ENCODE results near the gene ORC3.
"Not testable (repeated sequence)": the region's sequence is repeated elsewhere in the genome, so short reads cannot be mapped to it uniquely, and the experiment has no call there.

The ORC3 gene

DNA sequence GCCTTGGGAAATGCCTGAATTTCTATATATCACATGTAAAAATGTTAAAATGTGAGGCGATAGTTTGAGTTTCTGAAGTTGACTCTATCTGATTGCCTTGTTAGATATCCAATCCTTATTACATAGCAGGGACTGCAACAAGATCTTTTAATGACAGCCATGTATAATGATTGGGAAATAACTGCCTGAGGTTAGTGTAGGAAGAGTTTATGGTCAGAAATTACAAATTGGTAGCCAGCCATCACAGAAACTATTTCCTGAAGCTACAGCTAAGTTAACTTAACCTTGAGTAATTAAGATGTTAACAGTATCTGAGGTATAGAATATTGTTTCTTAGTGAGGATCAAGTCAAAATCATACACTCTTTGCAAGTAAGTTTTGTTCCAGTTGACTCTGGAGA is 71.1 kb downstream of the ORC3 start:
- no peak for DNase-seq (ENCODE audit: low read depth)

DNA sequence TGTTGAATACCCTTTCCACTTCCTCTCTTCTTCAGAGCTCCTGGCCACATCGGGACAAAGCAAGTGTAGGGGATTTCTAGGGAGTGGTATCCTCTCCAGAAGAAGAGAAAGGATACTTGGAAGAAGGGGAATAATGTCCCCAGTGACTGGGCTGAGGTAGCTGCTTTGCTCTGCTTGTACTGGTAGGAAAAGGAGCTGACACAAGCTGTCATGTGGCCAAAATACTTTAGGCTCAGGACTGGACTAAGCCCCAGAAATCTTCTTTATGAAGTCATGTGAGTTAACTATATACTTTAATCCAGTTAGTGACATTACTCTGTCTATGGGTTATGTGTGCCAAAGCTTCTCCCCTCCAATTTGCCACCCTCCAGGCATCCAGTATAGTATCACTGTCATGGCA is 71.6 kb downstream of the ORC3 start:
- no peak for DNase-seq (ENCODE audit: low read depth)

GRCh38 chr6:87663434-87663833 is 73.5 kb downstream of the ORC3 start:
- no peak for DNase-seq (ENCODE audit: low read depth)

- DNase-seq (ENCODE audit: low read depth): no peak
Measured at GRCh38 chr6:87664921-87665485, 75.1 kb downstream of the ORC3 start.

DNA sequence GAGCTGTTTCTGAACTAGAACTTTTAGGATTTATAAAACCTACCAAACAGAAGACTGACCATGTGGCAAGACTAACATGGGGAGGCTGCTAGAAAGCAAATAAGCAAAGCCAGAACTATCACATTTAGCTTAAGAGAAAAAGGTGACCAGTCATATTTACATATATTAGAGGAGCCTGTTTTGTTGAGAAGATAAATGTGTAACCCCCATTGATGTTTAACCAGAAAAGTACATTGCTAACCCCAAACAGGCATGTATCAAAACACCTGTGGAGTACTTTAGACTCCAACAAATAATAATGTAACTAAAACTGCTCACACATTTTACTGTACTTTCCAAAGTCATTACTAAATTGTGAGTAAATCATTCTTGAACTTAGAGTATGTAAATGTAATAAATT is 77.1 kb downstream of the ORC3 start:
- DNase-seq (ENCODE audit: low read depth): no peak

- no peak for DNase-seq (ENCODE audit: low read depth)
Measured at GRCh38 chr6:87668013-87668412, 78.1 kb downstream of the ORC3 start.

- no peak for DNase-seq (ENCODE audit: low read depth)
Measured at GRCh38 chr6:87669051-87669450, 79.1 kb downstream of the ORC3 start.

DNA sequence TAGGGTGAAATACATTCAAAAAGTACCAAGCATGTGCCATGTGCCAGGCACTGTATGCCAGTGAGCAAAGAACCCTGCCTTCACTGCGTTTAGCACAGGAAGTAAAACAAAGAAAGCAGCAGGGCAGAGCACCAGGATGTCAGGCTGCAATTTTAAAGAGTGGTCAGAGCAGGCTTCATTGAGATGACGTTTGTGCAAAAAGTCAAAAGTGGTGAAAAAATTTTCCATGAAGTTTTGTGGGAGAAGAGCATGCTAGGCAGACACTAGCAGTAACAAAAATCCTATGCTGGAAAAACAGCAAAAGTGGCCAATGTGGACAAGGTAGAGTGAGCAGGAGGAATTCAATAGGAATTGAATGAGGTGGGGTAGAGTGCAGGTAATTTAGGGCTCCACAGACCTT is 80.8 kb downstream of the ORC3 start:
- no peak for DNase-seq (ENCODE audit: low read depth)

DNA sequence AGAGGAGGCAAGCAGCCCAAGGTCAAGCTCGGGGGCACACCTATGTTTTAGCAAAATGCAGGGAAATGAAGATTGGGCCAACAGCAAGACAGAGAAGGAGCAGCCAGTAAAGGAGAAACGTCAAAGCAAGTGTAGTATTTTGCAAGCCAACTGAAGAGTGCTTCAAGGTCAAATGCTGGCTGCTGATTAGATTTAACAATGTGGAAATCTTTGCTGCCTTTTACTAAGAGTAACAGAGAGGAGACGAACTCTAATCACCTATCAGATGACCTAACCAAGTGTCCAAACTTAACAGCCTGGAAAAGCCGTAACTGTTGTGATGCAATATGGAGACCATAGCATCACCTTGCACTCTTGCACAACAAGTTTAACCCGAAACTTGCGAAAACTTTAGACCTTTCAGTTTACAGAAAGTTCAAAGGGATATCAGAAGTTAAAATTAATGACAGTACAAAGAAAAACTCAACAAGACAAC is 81.7 kb downstream of the ORC3 start:
- DNase-seq (ENCODE audit: low read depth): no peak

DNA sequence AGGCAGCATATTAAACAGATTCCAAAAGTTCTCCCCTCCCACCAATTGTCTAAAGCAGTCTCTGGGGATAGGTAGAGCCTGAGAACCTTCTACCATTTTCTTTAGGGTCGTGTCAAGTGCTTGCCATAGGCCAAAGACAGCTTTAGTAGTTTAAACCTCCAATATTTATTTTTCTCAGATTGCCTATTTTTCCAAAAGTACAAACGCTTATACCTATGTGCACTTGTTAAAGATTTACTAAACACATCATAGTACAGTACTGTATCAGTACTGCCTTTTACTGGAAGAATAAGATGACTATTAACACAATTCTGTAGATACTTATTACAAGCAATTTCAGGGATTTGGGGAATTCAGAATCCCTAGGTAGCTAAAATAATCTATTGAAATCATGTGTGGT is 82.7 kb downstream of the ORC3 start:
- no peak for DNase-seq (ENCODE audit: low read depth)

GRCh38 chr6:87673237-87673636 is 83.3 kb downstream of the ORC3 start:
- no peak for DNase-seq (ENCODE audit: low read depth)

- DNase-seq (ENCODE audit: low read depth): no peak
Measured at GRCh38 chr6:87674290-87674689, 84.4 kb downstream of the ORC3 start.

DNA sequence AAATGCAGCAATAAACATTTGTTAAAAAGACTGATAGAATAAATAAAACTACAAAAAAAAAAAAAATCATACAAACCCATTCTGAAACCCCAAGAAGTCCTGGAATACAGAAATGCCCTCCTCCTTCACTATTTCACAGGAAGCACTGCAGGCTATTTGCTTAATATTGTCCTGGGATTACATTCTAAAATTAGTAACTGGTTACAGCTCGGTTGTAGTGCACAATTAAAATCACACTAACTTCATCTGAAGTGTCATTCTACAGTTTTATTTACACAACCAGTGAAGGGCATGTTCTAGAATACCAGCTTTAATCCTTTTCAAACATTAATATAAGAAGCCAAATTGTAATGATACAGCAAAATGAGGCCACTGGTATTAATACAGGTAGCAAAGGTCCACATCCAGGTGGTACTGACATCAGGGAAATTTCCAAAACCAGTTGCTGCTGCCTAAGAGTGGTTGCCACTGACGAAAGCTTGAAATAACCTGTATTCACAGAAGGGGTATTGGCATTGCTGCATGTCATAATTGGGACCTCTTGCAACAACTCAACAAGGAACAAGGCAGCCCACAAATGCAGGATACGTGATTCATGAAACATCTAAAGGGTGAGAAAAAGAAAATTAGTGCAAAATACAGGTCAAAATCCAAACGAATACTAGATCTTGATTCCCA is 85.2 kb downstream of the ORC3 start:
- DNase-seq (ENCODE audit: low read depth): no peak

DNA sequence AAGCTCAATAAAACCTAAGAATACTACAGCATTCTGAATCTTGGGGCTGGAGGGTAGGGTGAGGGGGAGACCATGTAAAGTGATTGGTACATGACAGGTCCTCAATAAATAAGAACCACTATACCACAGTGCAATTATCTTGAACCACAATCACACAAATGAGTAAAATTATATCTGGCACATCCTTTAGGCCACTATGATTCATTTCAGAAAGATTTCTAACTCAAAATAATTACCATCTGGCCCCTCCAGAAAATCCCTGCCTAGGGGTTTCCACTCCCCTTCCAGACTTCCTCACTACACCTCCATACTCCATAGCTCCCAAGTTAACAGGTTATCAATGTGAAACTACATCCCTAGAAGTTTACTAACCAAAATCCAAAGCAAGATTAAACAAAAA is 92.4 kb downstream of the ORC3 start:
- DNase-seq (ENCODE audit: low read depth): no peak

GRCh38 chr6:87683890-87684289 is 94.0 kb downstream of the ORC3 start:
- no peak for DNase-seq (ENCODE audit: low read depth)

GRCh38 chr6:87684895-87685654 is 95.1 kb downstream of the ORC3 start:
- no peak for DNase-seq (ENCODE audit: low read depth)

DNA sequence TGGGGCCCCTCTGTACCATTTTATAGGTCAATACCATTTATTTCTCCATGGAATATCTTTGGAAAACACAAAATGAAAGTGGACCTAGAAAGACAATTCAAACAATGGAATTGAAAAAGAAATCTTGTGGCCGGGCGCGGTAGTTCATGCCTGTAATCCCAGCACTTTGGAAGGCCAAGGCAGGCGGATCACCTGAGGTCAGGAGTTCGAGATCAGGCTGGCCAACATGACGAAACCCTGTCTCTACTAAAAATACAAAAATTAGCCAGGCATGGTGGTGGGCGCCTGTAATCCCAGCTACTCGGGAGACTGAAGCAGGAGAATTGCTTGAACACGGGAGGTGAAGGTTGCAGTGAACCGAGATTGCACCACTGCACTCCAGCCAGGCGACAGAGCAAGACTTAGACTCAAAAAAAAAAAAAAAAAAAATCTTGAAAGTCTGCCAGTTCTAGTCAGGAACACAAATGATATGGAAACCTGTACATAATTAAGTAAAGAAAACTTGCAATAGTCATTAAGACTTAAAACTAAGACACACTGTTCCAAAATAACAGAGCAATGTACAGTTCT is 96.8 kb downstream of the ORC3 start:
- DNase-seq (ENCODE audit: low read depth): not testable (repeated sequence)

DNA sequence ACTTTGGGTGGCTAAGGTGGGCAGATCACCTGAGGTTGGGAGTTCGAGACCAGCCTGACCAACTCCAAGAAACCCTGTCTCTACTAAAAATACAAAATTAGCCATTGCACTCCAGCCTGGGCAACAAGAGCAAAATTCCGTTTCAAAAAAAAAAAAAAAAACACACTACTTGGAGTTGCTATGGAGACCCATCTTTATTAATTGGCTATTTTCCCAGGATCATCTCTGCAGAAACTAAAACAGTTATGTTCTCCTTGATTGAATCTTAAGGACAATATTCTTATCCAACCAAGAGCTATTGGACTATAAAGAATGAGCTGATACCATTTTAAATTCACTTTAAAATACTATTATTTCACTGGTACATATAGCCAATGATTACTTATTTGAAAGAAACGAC is 97.4 kb downstream of the ORC3 start:
- no peak for DNase-seq (ENCODE audit: low read depth)

DNA sequence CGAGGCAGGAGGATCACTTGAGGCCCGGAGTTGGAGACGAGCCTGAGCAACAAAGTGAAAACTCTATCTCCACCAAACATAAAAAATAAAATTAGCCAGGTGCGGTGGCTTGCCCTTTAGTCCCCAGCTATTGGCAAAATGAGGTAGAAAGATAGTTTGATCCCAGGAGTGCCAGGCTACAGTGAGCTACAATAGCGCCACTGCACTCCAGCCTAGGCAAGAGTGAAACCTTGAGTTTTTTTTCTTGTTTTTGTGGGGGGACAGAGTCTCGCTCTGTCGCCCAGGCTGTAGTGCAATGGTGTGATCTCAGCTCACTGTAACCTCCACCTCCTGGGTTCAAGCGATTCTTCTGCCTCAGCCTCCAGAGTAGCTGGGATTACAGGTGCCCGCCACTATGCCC is 98.0 kb downstream of the ORC3 start:
- not testable (repeated sequence) for DNase-seq (ENCODE audit: low read depth)

DNA sequence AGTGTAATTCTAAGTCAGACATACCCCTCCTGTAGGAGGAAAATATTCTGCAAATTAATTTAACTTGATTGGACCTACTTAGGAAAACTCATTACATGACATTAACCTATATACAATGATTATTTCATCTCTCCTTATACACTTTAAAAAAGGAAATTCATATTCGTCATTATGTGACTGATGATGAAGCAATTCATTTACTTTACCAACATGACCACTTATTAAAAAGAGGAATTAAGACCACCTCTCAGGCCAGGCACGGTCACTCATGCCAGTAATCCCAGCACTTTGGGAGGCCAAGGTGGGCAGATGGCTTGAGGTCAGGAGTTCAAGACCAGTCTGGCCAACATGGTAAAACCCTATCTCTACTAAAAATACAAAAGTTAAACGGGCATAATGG is 100.5 kb downstream of the ORC3 start:
- no peak for DNase-seq (ENCODE audit: low read depth)

- no peak for DNase-seq (ENCODE audit: low read depth)
Measured at GRCh38 chr6:87692086-87692485, 102.2 kb downstream of the ORC3 start.

DNA sequence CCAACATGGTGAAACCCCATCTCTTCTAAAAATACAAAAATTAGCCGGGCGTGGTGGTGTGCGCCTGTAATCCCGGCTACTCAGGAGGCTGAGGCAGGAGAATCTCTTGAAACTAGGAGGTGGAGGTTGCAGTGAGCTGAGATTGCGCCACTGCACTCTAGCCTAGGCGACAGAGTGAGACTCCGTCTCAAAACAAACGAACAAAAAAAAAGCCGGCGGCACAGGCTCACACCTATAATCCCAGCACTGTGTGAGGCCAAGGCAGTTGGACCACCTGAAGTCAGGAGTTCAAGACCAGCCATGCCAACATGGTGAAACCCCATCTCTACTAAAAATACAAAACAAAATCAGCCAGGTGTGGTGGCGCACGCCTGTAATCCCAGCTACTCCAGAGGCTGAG is 106.9 kb downstream of the ORC3 start:
- DNase-seq (ENCODE audit: low read depth): not testable (repeated sequence)

Data from stimulated activated CD4-positive, alpha-beta T cell treated with anti-CD3 and anti-CD28 coated beads, Interleukin-2, amount 100 ng/mL, for 4 hours (primary cell).